Measurements from ENCODE around the gene USP54. TPM values are rescaled to one million over a fixed set of nuclear protein-coding genes. Genes with fewer than 3 reads are reported as not detected.
A peak's percentile ranks its signal among the peaks of the same experiment; 100 is the strongest.
"Not testable (repeated sequence)": the region's sequence is repeated elsewhere in the genome, so short reads cannot be mapped to it uniquely, and the experiment has no call there.

Gene USP54
- total RNA-seq, 1 donor from 2014 or later = 5.3 TPM

DNA sequence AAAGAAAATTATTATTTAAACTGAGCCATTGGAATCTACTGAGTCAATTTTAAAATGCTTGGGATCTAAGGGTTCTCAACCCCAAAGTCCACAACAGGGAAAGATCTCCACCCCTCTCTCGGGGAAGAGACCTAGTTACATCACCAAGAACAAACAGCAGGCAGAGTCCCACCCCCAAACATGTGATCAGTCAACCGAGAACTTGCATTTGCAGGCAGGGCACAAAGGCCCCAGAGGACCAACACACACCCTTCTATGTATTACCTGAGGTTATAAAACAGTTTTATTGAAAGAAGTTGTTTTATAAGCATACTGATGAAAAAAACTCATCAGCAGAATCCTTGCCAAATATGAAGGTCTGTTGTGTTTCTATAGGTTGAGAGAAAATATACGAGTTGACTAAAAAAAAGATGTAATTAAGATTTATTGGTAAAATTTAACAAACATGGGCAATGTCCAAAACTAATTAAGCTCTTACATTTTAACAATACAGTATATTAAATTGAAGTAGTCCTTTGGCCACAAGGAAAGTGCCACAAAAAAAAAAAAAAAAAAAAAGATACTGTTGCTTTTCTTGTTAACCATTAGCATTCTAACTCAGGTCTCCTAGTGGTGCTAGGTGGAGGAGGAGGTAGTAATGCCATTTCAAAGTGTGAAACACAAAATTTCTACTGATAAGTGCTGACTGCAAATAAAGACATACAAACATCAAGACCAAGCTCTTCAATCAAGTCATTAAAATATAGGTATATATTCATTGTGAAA lies 975 bp upstream of the USP54 start:
- no peak for DNase-seq (ENCODE audit: low read depth, low spot score)

DNA sequence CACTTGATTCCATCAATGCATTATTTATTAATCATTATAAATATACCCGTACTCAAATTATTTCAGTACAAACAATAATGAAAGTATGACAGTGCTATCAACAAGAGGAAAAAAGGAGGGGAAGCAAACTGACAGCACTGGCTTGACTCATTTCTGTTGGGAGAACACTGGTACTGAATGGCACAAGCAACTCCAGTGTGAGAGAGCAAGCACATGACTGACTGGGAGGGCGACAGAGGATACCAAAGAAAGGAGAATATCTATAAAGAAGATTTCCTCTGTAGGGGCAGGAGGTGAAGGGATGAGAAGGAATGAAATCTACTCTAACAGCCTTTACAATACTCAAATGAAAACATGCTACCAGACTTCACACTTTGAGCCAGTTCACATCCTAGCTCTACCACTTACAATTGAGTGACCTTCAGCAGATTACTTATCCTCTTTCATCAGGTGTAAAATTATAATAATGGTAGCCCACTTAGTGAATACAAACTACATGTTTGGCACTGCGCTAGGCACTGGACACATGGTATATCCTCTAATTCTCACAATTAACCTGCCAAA lies 1.5 kb downstream of the USP54 start:
- DNase-seq (ENCODE audit: low read depth, low spot score) = no peak

DNA sequence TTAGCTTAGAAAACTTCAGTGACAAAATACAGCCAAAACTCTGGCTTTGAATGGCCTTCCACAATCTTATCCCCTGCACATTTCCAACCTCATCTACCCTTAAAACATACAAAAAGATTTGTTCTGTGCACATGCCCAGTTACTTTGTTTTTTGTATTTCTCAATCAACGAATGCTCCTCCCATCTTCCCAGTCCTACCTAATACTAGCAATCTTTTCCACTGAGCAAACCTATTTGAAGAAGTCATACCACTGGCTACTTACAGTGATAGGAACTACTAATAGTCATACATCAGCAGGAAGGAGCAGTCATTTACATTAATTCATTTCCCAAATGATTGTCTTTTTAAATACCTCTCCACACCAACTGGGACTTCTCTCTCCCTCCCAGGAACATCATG lies 2.5 kb downstream of the USP54 start:
- no peak for DNase-seq (ENCODE audit: low read depth, low spot score)

DNA sequence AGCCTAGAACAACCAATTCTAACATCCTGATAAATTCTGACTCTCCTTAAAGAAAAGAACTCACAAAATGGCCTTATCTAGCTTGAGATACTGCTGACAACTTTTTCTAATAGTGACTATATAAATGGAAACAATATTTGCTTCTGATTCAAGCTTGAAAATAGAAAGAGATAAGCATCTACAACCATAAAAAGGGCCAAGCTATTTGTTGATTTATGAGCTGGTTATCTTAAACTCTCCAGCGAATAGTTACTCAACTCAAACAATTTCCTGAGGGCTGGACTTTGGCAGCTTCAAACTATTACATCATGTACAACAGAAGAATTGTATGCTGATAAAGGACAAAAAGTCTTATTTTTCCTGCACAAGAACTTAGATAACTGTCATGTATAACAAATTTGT lies 4.6 kb downstream of the USP54 start:
- peak; percentile 65 for DNase-seq (ENCODE audit: low read depth, low spot score)

DNA sequence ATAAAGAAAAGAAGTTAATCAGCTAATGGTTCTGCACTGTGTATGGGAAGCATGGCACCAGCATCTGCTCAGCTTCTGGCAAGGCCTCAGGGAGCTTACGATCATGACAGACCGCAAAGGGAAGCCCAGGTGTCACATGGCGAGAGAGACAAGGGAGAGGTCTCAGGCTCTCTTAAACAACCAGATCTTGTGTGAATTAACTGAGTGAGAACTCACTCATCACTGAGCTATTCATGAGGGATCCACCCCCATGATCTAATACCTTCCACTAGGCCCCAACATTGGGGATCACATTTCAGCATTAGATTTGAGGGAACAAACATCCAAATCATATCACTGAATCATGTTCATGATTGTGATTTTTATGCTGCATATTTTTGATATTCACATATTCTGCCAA lies 5.8 kb downstream of the USP54 start:
- no peak for DNase-seq (ENCODE audit: low read depth, low spot score)

DNA sequence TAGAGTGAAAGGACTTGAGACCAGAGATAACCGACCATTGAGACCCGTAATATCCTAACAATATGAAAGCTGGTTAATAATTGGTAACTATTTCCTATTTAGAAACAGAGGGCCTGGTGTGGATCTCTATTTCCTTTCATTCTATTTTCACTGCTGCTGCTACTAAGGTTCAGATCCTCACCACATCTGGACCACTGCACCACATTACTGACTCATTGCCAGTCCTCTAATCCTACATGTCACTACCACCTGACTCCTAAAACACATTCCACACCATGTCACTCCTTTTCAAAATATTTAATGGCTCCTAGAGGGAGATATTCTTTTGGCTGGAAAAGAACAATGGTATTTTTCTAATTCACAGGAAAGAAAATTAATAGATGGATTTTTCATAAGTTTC lies 6.4 kb downstream of the USP54 start:
- no peak for DNase-seq (ENCODE audit: low read depth, low spot score)

DNA sequence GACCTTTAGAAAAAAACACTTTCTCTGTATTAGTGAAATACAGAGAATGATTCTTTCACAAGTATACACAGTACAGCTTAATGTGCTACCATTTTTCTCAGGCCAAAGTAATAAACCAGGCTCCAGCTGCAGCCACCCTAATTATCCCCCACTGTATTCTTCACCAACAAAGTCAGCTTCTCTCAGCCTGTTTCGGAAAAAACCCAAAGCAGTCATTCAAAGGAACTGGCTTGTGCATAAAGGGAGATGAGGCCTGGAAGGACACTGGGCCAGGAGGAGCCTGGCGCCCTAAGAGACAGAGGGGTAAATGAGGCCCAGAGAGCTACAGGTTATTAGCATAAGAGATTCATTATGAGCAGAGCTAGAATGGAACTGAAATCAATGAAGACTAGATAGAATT lies 9.2 kb downstream of the USP54 start:
- DNase-seq (ENCODE audit: low read depth, low spot score) = no peak

DNA sequence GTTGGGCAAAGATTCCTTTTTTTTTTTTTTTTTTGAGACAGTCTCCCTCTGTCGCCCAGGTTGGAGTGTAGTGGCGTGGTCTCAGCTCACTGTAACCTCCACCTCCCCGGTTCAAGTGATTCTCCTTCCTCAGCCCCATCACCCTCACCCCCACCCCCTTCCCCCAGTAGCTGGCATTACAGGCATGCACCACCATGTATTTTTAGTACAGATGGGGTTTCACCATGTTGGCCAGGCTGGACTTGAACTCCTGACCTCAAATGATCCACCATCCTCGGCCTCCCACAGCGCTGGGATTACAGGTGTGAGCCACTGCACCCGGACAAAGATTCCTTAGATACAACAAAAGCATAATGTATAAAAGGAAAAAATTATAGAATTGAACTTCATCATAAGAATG lies 12.2 kb downstream of the USP54 start:
- DNase-seq (ENCODE audit: low read depth, low spot score) = not testable (repeated sequence)

DNA sequence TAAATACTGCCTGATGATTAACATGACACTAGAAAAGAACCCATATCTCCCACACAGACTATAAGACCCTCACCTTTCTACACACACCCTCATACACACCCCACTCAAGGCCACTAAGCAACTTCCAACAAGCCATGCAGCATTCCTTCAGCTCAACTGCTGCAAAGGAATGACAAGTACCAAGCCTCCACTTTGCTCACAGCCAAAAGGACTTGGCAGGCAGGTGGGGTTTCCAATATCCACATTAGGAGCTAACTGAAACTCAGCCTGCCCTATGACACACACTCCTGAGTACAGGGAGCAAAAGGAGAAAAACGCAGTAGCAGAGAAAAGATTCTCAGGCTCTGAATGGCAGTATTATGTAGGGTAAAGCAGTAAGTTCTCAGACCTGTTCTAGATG lies 13.4 kb downstream of the USP54 start:
- no peak for DNase-seq (ENCODE audit: low read depth, low spot score)

DNA sequence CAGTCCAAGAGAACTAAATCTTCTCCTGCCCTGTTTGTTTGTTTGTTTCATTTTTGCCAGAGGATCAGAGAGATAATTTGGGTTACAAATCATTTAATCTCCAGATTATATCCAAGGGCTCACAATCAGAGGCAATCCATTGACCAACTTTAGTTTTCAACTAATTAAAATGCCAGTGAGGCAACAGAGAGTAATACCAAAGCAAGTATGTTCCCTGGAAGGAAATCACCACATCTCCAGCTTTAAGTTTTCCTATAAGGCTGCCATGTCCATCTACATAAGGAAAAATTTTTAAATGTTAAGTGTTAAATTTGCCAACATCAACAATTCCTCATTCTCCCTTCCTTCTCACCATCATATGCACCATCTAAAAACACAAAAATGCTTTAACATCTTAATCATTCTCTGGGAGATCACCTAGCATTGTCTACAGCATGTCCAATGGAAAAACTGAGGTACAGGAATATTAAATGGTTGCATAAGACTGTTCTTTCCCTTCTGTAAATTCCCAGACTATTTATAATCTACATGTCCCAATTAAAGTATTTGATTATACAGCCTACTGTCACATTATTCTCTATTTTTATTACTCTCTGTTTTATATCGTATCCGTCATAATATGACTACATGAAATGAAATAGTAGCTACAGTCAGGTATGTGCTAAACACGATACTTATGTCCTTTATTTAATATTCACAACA lies 14.1 kb downstream of the USP54 start:
- DNase-seq (ENCODE audit: low read depth, low spot score) = no peak

DNA sequence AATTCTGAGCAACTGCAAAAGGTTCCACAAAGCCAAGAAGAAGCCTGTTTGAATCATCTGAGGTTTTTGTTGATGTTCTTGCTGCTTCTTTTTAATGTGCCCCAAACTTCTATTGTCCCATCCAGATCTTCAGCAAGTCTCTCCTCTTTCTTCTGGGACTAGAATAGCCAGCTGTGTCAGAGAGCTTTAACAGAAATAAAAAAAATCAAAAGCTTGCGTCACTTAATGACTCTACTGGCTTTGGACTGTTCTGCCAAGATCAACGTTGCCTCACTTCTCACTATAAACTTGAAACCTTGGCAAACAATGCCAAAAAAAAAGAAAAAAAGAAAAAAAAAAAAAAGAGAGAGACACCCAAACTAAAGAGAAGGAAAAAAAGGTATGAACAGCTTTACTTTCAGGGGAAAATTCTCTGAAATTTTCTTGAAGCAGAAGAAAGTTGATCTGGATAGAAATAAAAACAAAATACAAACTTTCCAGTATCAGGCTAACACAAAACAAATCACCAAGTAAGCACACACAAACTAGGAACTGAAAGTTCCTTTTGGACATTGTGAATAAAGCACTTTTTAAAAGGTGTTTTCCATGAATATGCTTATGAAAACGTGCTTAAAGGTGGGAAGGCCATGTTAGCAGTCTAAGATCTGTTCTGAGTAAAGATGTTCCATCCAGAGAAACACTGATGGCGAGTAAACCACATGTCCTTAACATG lies 14.8 kb downstream of the USP54 start:
- no peak for DNase-seq (ENCODE audit: low read depth, low spot score)

DNA sequence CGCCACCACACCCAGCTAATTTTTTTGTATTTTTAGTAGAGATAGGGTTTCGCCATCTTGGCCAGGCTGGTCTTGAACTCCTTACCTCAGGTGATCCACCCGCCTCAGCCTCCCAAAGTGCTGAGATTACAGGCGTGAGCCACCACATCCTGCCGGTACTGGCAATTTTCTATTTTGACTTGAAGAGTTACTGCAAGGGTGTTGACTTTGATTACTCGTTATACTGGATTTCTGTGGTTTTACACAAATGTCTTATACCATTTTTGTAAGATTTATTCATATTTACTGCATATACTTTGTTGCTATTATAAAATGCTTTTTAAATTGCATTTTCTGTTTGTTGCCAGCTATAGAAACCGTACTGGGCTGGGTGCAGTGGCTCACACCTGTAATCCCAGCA lies 24.1 kb downstream of the USP54 start:
- not testable (repeated sequence) for DNase-seq (ENCODE audit: low read depth, low spot score)

DNA sequence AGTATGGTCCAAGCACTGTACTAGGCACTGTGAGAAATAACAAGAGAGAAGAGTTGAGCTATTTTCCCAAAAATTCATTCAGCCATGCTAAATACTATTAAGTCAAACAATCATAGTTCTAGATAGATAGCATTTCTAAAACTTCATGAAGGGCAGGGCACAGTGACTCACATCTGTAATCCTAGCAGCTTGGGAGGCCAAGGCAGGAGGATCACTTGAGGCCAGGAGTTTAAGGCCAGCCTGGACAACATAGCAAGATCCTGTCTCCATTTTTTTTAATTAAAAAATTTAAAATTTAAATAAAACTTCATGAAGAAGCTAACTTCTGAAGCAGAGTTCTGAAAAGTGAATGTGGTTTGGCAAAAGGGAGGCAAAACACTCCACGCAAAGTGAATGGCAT lies 29.9 kb downstream of the USP54 start:
- DNase-seq (ENCODE audit: low read depth, low spot score) = no peak

DNA sequence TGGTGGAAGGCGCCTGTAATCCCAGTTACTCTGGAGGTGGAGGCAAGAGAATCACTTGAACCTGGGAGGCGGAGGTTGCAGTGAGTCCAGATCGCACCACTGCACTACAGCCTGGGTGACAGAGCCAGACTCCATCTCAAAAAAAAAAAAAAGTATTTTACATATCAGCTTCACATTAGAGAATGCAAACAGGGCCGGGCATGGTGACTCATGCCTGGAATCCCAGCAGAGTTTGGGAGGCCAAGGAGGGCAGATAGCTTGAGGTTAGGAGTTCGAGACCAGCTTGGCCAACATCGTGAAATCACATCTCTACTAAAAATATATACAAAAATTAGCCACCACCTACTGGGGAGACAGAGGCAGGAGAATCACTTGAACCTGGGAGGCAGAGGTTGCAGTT lies 31.6 kb downstream of the USP54 start:
- no peak for DNase-seq (ENCODE audit: low read depth, low spot score)

DNA sequence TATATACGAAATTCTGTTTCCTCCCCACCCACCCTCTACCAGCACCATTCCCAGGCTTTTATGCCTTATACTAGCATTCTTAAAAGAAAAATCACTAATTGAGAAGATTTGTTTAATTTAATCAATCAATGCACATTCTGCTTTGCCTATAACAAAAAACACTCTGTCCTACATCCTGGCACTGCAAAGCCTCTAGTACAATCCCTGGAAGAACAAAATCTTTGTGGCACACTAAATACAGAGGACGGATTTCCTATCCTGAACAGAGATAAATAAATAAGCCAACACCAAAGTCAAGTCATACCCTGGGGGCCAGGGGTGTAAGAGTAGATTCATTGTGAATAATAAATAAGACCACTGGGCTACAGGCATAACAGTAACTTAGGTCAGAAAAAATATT lies 34.3 kb downstream of the USP54 start:
- DNase-seq (ENCODE audit: low read depth, low spot score) = no peak

DNA sequence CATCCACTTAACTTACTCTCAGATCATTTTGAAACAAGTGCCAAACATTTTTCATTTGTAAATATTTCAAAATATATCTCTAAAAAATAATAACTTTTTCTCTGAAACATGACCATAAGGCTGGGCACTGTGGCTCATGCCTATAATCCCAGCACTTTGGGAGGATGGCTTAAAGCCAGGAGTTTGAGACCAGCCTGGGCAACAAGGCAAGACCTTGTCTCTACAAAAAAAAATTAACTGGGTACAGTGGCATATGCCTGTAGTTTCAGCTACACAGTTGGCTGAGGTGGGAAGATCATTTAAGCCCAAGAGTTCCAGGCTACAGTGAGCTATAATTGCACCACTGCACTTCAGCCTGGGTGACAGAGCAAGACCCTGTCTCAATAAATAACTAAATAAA lies 36.4 kb downstream of the USP54 start:
- DNase-seq (ENCODE audit: low read depth, low spot score) = no peak

DNA sequence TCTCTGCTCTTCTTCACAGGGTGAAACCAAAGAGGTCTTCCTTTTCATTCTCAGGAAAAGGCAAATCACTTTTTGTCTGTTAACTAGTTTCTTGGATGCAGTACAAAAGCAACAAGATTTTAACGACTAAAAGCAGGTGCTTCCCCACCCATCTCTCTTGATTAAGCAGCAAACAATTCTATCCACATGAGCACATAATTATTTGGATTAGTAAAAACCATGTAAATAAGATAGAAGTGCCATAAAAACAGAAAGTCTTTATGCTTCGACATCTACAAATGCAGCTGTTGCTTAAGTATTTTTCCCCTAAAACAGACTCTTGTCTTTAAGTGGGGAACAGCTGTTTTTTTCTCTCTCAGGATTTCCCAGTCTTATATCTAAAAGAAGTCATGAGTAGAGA lies 37.4 kb downstream of the USP54 start:
- DNase-seq (ENCODE audit: low read depth, low spot score) = no peak

DNA sequence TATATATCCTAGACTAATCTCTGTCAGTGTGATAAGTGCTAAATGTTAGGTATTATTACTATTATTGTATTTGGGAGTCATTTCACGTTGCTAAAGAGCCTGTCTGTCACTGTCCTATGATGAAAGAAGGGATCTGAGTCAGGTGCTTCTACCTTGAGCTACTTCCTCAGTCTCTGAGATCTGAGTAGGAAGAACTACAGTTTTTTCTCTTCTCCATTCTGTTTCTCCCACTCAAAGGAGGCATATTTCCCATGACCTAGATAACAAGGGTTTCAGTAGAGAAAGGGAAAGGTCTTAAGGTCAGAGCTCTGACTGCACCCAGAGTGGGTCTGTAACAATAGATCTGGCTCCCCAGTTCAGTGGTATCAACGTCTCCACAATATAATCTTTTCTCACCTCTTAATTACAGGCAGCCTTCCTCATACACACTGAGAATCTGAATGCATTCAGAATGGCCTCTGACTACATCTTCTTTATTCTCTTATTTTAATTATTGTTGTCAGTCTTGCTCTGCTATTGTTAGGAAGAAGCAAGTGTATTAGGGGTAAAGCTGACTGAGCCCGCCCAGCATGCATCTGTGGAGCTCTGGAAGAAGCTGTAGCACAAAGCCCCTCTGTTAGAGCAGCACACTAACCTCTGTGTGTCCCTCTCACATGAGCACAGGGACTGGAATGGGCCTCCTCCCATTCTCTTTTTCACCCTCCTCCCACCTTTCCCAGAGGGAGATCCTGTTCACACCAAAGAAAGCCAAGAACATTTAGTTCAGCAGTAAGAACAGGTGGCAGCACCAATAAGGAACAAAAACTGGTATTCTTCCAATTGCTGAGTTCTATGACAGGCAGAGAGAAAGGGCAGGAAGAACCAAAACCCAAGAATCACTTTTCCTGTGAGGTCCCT lies 38.1 kb downstream of the USP54 start:
- no peak for DNase-seq (ENCODE audit: low read depth, low spot score)

DNA sequence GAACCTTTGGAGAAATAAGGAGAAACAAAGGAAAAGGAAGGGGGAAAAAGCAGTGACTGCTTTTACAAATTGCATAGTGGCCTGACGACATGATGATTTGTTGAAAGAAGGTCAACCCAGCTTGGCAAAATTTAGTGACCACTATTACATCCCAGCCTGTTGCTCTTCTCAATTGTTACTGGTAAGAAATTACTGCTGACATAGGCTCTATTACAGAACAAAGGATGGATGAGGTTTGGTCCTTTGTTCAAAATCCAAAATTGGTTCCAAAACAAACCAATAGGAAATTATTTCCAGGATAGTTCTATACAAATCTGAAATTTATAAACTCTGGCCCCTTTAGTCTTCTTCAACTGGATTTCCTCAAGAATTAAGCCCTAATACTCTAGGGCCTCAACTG lies 39.6 kb downstream of the USP54 start:
- DNase-seq (ENCODE audit: low read depth, low spot score) = no peak

DNA sequence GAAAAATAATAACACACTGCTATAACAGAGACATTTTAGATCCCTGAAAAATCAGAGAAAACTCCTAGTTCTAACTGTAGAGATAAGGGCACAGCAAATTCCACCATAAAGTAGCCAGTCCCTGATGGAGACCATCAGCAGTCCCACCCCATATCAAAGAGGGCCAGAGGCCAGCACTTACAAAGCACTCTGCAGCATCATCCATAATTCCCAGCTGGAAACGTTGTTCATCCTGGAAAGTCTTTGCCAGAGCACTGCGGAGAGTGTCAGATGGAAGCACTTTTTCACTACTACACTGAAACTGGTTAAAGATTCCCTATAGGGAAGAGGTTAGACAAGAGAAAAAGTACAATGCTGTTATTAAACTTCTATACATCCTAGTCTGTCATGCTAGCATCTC lies 45.8 kb downstream of the USP54 start:
- DNase-seq (ENCODE audit: low read depth, low spot score) = no peak

DNA sequence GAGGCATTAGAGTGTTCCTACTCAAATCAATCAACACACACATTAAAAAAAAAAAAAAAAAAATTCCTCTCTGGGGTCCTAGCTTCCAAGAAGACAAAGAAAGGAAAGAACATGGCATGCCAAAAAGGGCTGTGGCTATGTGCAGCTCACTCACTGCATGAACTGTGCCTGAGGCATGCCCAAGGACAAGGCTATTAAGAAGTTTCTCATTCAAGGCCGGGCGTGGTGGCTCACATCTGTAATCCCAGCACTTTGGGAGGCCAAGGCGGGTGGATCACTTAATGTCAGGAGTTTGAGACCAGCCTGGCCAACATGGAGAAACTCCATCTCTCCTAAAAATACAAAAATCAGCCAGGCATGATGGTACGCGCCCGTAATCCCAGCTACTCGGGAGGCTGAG lies 53.4 kb downstream of the USP54 start:
- DNase-seq (ENCODE audit: low read depth, low spot score) = no peak
